GM19324 (cell line): Measurements from ENCODE around the gene ZIC2.

Source experiments
- ATAC-seq: cut with Tn5 transposase; IDR thresholded peaks from one replicate; pipeline ENCODE4 v1.9.1; 2021; ENCODE audit warnings: mild to moderate bottlenecking, moderate library complexity; ENCODE audit not compliant: unreplicated experiment, low FRiP score

Gene ZIC2

DNA sequence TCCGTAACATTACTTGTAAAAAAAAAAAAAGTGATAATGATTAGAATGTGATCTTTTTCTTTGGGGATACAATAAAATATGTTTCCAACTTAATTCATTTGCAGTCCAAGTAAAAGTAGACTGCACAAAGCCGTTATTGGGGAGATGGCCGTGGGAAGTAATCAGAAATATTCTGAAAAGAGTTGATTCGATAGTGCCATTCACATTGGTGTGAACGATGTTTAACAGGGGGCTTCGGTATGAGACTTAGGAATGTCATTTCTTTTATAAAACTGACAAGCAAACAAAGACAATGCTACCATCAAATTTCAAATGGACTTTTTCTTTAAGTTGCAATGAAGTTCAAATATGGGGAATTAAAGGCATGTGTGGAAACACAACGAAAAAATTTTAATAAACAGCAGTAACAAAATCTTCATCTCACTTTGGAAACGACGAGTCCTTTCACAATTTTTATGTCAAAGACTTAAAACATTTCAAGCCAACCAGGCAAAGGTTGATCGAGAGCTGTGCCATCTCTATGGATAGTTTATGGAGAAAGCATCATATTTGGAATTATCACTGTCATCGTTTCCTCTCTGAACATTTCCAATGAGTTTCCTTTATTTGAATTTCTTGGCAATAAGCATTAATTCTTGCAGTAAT, 8.3 kb upstream of the ZIC2 start:
- ATAC-seq, result no peak

DNA sequence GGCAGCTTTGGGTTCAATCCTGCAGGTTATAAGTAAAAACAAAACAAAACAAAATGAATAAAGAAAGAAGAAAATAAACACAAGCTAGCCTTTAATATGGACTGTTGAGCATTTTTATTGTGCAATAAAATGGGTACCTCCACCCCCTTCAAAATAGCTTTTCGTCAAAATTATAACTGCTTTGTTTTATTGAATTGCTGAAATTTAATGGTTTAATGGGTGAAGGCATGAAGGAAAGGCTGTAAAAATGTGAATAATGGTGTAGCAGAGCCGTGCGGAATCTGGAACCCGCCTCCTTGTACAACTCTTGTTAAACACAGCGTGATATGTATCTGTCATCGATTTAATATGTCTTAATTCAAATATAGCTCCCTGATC, 7.8 kb upstream of the ZIC2 start:
- no peak for ATAC-seq

DNA sequence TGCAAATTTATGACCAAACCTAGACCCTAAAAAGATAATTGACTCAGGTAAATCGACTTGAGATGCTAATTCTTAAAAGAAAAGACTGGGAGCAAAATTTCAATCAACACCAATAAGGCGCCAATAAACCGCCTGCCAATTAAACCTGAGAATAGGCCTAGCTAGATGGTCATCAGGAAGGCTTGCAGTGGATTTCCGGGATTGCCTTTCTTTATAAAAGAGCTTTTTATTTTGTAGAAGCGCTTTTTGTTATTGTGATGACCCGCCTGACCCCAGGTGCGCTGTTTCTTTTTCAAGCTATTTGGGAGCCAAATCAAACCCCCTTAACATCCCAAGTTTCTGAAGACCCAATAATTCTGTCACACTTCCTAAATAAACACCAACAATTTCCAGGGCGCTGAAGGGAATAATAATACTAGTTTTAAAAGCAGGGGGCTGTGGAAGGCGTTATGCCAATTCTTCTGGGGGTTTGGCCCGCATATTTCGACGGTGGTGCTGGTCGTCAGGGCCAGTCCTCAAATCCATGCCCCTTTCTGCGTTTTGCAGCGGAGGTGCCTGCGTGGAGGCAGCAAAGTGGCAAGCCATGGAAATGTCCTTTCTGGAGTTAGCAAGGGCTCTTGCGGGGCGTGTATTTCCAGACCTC, 7.2 kb upstream of the ZIC2 start:
- no peak for ATAC-seq

DNA sequence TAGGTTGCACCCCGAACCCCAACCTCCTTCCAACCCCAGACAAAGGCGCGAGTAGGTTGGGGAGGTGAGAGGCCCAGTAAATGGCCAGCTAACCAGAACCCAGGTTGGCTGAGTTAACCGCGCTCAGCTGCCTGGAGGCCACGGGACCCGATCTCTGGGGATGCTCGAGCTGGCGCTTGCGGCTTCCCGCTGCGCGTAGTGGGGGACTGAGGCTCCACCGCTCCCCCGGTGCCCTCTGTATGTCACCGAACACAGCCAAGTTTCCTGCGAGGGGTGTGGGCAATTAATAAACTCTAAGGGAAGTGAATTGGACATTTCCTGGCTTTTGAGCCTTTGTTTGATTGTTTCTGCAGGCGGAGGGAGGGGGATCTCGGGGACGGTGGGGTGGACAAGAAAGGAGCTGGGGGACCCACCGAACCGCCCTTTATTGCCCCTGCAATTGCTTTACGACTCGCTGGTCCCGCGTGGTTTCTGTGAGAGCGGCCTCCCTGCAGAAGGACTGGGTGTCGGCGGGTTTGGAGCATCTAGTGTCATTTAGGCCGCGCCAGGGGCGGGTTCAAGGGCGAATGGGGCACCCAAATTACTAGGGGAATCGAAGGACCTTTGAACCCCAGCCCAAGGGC, 6.5 kb upstream of the ZIC2 start:
- no peak for ATAC-seq

DNA sequence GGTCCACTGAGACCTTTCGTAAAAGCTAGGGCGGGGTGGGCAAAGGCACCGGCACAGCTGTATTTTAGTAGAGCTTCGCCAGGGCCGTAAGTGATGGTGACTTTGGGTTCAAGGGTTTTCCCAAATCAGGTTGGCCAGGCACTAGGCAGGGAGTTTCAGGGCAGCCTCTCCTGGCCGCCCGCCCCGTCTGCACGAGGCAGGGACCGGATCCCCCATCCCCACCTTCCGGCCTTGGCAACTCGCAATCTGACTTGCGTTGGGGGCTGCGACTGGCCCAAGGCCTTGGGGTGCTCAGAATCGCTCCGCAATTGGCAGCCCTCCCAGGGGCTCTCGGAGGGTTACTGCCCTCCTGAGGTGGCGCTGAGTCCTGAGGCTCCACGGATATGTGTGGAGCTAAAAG, 6.0 kb upstream of the ZIC2 start:
- ATAC-seq, result no peak

DNA sequence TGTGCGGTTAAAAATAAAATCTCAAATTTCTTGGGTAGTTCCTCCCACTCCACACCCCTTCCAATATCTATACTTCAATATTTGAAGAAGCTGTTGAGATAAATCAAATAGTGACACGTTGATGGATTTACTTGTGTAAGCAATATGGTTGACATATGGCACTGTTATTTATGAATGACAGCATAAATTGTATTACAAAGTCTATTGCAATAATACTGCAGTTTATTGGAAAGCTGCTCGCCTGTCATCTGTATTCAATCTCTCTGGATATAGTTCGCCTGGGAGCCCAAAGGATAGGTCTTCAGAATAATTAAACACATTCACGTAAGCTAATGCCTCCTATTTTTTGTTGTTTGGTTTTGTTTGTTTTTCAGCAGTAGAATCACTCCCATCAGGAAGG, 5.0 kb upstream of the ZIC2 start:
- no peak for ATAC-seq

DNA sequence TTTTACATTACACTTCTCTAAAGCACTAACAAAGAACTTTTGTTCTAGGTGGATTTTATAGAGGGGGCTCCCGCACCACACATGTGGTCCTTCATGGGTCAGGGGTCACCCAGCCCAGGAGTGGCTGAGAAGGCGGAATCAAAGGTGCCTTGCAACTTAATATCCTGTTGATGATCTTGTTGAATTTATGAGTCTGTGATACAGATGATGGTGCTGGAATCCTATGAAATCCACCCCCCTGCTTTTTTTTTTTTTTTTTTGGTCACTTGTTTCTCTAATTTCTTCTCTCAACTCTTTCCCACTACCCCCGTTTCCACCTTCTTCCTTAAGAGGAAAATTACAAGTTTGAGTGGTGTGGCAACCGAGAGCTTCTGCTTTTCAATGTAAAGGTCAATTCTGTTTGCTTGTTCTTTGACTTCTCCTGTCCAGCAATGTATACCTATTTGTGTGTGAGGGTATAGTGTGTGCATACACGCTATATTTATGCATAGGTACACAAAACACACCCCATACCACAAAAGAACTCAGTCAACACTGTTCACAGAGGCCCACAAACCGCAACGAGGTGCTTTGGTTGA, 4.2 kb upstream of the ZIC2 start:
- no peak for ATAC-seq

DNA sequence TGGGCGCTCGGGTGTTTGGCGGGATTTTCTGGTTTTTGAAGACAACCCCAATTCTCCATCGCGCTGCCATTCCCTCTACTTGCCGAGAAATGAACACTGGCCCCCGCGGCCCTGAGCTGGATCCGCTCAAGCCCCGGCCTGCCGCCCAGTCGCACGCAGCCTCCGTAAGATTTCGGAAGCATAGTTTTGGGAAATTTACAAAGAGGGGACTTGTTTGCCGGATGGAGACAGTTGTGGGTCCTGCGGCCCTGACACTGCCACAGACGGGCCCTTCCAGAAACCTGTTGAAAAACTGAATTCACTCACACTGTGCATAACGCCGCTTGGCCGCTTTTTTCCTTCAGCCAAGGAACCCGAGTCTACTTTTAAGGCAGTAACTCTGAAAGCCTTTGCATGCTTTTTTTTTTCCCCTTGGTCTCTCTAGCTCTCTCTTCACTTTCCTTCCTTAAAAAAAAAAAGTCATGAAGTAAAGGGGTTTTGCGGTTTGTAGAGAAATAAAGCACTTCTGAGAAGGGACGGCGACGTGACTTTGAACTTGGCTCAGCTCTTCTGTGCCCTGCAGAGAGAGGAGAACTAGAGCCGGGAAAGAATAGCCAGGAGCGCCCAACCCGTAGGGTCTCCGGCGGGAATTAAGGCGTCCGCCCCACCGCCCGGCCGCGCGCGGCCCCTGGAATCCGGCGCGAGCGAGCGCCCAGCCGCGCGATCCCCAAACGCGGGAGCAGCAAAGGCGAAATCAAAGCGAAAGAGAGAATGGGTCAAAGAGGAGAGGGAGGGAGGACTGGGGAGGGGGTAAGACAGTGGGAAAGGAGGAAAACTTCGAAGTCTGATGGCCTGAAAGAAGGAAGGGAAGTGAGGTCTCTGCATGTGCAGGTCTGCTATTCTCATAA, 3.4 kb upstream of the ZIC2 start:
- ATAC-seq, result no peak

DNA sequence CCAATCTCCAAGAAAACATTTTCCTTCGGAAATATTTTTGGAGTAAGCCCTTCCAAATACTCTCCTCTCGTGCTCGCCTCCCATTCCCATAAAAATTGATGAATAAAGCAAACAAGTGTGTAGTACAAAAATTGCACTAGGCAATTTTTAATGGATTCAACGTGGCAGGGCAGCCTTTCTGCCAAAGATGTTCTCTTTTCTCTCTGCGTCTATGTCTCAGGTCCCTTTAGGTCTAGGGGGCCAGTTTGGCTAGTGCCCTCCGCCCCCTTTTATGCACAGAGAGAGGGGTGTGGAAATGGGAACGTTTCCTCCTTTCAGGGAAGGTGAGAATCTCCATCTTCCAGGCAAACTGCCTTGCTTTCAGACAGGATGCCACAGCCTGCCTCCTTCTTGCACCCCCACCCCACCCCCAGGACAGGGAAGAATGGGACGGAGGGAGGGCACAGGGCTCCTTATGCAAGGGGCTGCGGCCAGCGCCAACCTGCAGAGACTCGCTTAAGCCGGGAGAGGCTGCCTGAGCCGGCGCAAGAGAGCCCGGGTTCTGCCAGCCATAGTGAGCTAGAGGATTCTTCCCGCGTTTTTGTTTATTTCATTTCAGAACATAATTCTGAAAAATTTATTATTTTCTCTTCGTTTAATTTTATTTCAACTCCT, 2.7 kb upstream of the ZIC2 start:
- no peak for ATAC-seq

DNA sequence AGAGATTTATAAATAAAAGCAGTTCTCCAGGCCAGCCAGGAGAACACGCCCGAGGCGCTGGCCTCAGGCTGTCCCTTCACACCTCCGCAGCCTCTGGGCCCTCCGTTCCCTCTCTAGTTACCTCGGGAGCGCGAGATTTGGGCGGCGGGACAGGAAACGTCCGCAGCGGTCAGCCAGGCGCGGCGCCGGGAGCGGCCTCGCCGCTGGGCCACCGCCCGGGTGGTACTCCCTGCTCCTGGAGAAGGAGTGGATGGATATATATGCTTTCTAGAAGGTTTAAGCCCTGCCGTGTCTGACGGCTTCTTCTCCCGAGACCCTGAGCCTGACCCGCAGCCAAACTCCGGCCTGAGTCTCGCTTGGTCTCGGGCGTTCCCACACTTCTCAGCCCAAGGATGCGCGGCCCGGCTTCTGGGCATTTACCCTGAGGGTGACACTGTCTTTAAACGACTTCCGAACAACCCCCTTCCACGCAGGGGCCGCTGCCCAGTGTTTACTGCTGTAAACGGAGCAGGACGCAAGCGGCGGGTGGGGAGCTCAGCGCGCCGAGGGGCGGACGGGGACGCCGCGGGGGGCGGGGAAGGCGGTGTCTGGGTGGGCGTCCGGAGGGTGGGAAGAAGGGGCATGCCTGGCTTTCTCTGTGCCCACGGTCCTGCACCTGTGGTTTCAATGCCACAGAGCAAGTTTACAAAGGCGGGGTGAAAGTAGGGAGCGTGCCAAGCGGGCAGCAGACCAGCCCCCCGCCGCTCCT, 2.0 kb upstream of the ZIC2 start:
- ATAC-seq, result no peak

DNA sequence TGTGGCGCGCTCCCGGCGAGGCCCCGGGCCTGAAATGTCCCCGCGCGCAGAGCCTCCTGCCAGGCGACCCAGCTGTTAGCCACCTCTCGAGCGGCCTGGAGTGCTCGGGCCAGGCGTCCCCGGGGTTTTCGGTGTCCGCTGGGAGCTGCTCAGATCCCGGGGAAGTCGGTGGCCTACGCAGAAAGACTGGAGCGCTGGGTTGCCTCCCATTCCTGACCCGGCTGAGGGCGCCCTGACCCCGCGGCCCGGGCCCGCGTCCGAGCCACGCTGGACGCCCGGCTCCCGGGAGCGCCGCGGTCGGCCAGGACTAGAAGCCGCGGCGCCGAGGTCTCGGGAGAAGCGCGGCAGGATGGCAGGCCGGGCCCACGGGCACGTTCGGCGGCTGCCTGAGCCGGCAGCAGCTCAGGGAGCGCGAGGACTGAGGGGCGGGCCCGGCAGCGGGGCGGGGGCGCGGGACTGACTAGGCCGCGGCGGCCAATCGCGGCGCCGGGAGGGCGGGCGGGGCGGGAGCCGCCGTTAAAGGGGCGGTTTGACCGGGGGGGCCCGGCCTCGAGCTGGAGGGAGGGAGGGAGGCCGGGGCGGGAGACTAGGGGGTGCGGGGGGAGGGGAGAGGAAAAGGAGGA, 1.3 kb upstream of the ZIC2 start:
- no peak for ATAC-seq

DNA sequence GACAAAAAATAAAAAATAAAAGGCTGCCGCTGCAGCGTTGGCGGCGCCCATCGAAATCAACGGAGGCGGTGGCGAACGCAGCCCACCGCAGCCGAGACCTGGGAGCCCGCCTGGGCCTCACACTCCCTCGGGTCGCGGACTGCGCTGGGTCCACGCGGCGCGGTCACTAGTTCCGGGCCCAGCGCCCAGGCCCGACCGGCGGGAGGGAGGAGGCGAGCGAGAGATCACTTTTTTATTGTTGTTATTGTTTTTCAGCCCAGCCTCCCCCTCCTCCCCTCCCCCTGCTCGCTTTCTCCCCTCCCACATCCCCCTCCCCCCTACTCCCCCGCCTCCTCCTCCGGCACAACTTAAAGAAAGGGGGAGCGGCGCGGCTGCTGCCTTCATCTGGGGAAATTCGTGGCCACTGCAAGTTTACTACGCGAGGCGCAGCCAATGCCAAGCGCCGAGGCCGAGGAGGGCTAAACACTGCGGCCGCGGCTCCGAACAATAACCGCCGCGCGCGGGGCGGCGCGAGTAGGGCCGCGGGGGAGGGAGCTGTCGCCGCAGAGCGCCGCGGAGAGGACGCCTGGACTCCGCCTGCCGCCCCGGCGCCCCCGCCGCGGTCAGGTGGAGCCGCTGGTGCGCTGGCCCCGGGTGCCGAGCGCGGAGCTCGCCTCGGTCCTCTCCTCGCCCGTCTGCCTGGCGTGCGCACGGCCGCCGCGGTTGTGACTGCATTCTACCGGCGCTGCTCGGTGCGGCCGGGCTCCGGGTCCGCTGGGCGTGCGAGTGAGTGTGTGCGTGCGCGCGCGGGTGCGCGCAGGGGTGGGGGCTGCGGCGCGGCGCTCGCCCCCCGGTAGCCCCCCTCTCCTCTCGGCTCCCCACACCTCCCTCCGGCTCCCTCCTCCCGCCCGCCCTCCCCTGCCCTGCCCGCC, 505 bp upstream of the ZIC2 start:
- no peak for ATAC-seq

DNA sequence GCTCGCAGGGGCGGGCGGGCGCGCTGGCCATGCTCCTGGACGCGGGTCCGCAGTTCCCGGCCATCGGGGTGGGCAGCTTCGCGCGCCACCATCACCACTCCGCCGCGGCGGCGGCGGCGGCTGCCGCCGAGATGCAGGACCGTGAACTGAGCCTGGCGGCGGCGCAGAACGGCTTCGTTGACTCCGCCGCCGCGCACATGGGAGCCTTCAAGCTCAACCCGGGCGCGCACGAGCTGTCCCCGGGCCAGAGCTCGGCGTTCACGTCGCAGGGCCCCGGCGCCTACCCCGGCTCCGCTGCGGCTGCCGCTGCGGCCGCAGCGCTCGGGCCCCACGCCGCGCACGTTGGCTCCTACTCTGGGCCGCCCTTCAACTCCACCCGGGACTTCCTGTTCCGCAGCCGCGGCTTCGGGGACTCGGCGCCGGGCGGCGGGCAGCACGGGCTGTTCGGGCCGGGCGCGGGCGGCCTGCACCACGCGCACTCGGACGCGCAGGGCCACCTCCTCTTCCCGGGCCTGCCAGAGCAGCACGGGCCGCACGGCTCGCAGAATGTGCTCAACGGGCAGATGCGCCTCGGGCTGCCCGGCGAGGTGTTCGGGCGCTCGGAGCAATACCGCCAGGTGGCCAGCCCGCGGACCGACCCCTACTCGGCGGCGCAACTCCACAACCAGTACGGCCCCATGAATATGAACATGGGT, 599 bp downstream of the ZIC2 start:
- ATAC-seq, result no peak

DNA sequence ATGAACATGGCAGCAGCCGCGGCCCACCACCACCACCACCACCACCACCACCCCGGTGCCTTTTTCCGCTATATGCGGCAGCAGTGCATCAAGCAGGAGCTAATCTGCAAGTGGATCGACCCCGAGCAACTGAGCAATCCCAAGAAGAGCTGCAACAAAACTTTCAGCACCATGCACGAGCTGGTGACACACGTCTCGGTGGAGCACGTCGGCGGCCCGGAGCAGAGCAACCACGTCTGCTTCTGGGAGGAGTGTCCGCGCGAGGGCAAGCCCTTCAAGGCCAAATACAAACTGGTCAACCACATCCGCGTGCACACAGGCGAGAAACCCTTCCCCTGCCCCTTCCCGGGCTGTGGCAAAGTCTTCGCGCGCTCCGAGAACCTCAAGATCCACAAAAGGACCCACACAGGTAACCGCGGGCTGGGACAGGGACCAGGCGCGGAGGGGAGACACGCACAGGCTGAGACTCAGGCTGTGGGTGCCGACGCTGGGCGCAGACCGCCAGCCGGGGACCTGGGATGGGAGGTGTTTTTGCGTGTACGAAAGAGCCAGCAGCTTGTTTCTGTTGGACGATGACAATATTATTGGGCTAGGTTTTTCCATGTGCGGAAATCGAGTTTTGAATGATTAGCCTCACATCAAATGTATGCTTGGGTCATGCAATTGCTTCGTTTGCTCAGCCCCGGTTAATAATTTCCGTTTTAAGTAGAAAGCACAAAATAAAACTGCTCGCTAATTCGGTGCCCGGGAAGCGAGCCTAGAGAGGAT, 1.3 kb downstream of the ZIC2 start:
- no peak for ATAC-seq

DNA sequence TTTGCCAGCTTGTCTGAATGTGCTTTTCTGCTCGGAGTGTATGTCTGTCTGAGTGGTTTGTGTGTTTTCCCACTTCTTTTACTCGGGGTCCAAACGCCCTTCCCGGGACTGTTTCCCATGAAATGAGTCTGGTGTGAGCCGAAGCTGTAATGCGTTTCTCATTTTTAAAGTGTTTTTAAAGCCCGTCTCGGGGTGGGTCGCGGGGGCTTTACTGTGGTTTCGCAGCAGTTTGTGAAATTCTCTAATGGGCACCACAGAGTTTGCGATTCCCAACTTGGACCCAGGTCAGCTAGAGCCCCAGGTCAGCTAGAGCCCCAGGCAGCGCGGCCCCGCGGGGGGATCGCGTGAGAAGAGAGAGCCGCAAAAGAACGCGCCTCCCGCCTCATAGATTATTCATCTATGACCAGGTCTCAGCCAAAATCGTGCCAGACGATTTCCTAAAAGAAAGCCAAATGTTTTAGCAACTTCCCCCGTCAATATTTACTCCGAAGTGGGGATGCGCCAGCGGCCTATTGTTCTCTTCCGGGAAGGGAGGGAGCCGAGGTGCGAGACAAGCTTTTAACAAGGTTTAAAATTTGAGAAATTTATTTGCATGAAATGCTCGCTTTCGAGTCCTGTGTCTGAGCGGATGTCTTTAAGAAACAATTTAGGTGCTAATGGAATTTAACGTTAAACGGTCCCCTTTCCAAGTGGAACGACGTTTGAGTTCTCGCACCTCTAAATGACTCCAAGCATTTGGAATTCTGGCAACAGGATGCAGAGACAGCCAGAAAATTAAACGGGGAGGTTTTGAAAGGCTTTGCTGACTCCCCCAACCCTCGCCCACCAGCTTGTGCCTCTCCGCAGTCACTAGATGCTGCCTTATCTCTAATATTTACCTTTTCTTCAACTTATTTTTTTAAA, 2.2 kb downstream of the ZIC2 start:
- no peak for ATAC-seq
